Subcutaneous adipose tissue (tissue), 4 donors: ENCODE measurements around the gene BRD3. TPM values are rescaled to one million over a fixed set of nuclear protein-coding genes. Genes with fewer than 3 reads are reported as not detected.

Experiments used
- CTCF ChIP-seq: fragments of 450-650 bp; IDR thresholded peaks from one replicate; pipeline ENCODE4 v1.5.1; 2016; ENCODE audit warnings: low read depth, mild to moderate bottlenecking, control low read depth, antibody characterized with exemption, moderate library complexity
- total RNA-seq, 4 donors: library from RNA; depleted of rRNA; stranded (reverse); fragments of >200 nt; gene quantifications; one replicate each; pipeline ENCODE4 v1.1.0, GENCODE V29; 2016

Gene BRD3
- total RNA-seq, 4 donors from 2014 or later = 18.7 to 67.4 (median 22.1) TPM

- no peak for TF ChIP-seq CTCF
Measured at GRCh38 chr9:134026581-134026980, 41.2 kb downstream of the BRD3 start.

- TF ChIP-seq CTCF = no peak
Measured at GRCh38 chr9:134025606-134026541, 42.0 kb downstream of the BRD3 start.

GRCh38 chr9:134024828-134025605 is 42.8 kb downstream of the BRD3 start, which contains the start of gene BRD3OS:
BRD3OS (plus strand) TSS chr9:134025481; CDS start chr9:134026748, 1,267 bp downstream.
- TF ChIP-seq CTCF = no peak

GRCh38 chr9:134024214-134024792 is 43.5 kb downstream of the BRD3 start:
- no peak for TF ChIP-seq CTCF

GRCh38 chr9:134014946-134015345 is 52.9 kb downstream of the BRD3 start:
- no peak for TF ChIP-seq CTCF

GRCh38 chr9:134011401-134011800 is 56.4 kb downstream of the BRD3 start:
- no peak for TF ChIP-seq CTCF
